Ovary (tissue), 9 donors: Measurements from ENCODE around the gene RASD1. TPM values are rescaled to one million over a fixed set of nuclear protein-coding genes. Genes with fewer than 3 reads are reported as not detected.

ENCODE experiments used
- DNase-seq, 5 donors: peaks; one replicate each; pipeline ENCODE4 v3.0.0-alpha.2; 2019 to 2020
- H3K27ac ChIP-seq, 2 donors: fragments of 200-600 bp; one replicate each; pipeline versions ENCODE4 v1.5.1 to v1.8.0; 2019 to 2022
- H3K27me3 ChIP-seq: fragments of 200-600 bp; one replicate; pipeline ENCODE4 v1.8.0; 2022
- H3K36me3 ChIP-seq: fragments of 200-600 bp; sonication (generic); one replicate; pipeline ENCODE4 v1.5.1; 2019
- H3K4me1 ChIP-seq: one replicate; pipeline ENCODE4 v1.8.1; 2013; ENCODE audit warnings: mild to moderate bottlenecking, moderate library complexity; ENCODE audit not compliant: insufficient read depth
- H3K4me3 ChIP-seq: fragments of 200-600 bp; sonication (generic); one replicate; pipeline ENCODE4 v1.5.1; 2017
- H3K9me3 ChIP-seq, 2 donors: fragments of 200-600 bp in 1 of 2; sonication (generic) in 1 of 2; one replicate each; pipeline versions ENCODE4 v1.5.1 to v1.8.1; 2013 to 2019; ENCODE audit warnings: mild to moderate bottlenecking in 1 of 2, moderate library complexity in 1 of 2
- CTCF ChIP-seq, 3 donors: fragments of 450-650 bp in 2 of 3; fragments of 200-600 bp in 1 of 3; IDR thresholded peaks; one replicate each; pipeline versions ENCODE4 v1.5.1 to v1.8.0; 2016 to 2022; ENCODE audit warnings: antibody characterized with exemption in 3 of 3, mild to moderate bottlenecking in 1 of 3
- EP300 ChIP-seq: sonication (generic); formaldehyde crosslinking; IDR thresholded peaks from one replicate; pipeline ENCODE4 v1.6.1; 2017; ENCODE audit warnings: antibody characterized with exemption
- POLR2A ChIP-seq: fragments of 450-650 bp; IDR thresholded peaks from one replicate; pipeline ENCODE4 v1.6.1; 2017; ENCODE audit warnings: antibody characterized with exemption, mild to moderate bottlenecking, moderate library complexity
- WGBS, 3 donors: extraction: QIAGEN DNeasy Blood & Tissue Kit in 1 of 3; methylation state at CpG; one replicate each; pipeline versions ENCODE4 v1.1.5 to v1.1.7; 2013 to 2017; 5-methylcytosine and 5-hydroxymethylcytosine counted together
- intact Hi-C, 4 donors: fragments of 100-400 bp; cut with DNase I; formaldehyde crosslinking; loops; one replicate each; pipeline versions ENCODE4 v1.11.0 to v1.15.1; 2022 to 2023
- polyA plus RNA-seq, 2 donors: library from polyadenylated mRNA; stranded (reverse); fragments of 200-250 nt in 1 of 2; fragments of 350-450 nt in 1 of 2; fragmentation: Illumina TruSeq in 1 of 2; extraction: RNeasy Lipid Tissue Mini Kit (QIAGEN cat#74804) in 1 of 2; gene quantifications; one replicate each; pipeline ENCODE4 v1.2.3, GENCODE V29; 2013 to 2014
- total RNA-seq, 7 donors: library from RNA; depleted of rRNA in 2 of 7; stranded (reverse); fragments of >200 nt in 2 of 7; fragmentation: NEBNext Ultra II Directional in 3 of 7; extraction: Animal tissue kit (Norgen Biotek cat#: 25700) in 3 of 7; gene quantifications; one replicate each; pipeline versions ENCODE4 v1.1.0 to v1.2.4, GENCODE V29; 2016 to 2023
- donor health status: DM: no; HTN: no; CAD: no; lungs with moderate emphysema.
- donor health status: DM: no; HTN: no; CAD: no.
- donor health status: Bipolar disorder and iron deficiency.
- donor health status: DM: yes; HTN: yes; CAD: no.
- donor health status: DM: no; HTN: no; CAD: no.
- donor health status: DM: yes; HTN: yes; CAD: no.

Gene RASD1
- total and polyA plus RNA-seq, 9 donors: 1.9 to 55.9 (median 27.3) TPM

GRCh38 chr17:17506181-17506741 lies 10.1 kb upstream of the RASD1 start:
- 87 to 94% (median 90%) methylated on average over 21 to 22 of the region's 22 CpGs for WGBS, 3 donors
- peak in 1 of 5 donors; percentile 35 for DNase-seq
- H3K27ac ChIP-seq: no peak overlapping the region

GRCh38 chr17:17505610-17506171 lies 9.5 kb upstream of the RASD1 start:
- DNase-seq: no peak
- H3K27ac ChIP-seq: no peak overlapping the region
- H3K27me3 ChIP-seq: no peaks in the 10 kb centered on the region
- no peaks in the 10 kb centered on the region for H3K9me3 ChIP-seq
- no peak for TF ChIP-seq EP300
- no peak for TF ChIP-seq POLR2A
- TF ChIP-seq CTCF (IDR thresholded peaks at IDR 0.05): no peak
- intact Hi-C loops: loop anchor here in 1 of 4 donors (10.0 kb wide), 1 partner anchor 109 kb away; no protein-coding TSS in a partner anchor
- no peaks in the 10 kb centered on the region for H3K36me3 ChIP-seq
- WGBS, 3 donors: 89 to 93% (median 90%) methylated on average over 20 to 22 of the region's 22 CpGs
- H3K4me1 ChIP-seq: no peaks in the 10 kb centered on the region
- no peak overlapping the region for H3K4me3 ChIP-seq

More at GRCh38 chr17:17506181-17506741, 10.1 kb upstream of the RASD1 start:
- no peak for TF ChIP-seq POLR2A
- no peak for TF ChIP-seq EP300
- no peak for TF ChIP-seq CTCF (IDR thresholded peaks at IDR 0.05)
- Histone ChIP-seq H3K27me3 (no peaks in the 10 kb centered on the region), H3K4me1 (no peaks in the 10 kb centered on the region), H3K9me3 (no peaks in the 10 kb centered on the region), H3K36me3 (no peaks in the 10 kb centered on the region), H3K4me3 (no peak overlapping the region)
- intact Hi-C loops: loop anchor here in 1 of 4 donors (10.0 kb wide), 1 partner anchor 109 kb away; no protein-coding TSS in a partner anchor

GRCh38 chr17:17505151-17505550 lies 9.0 kb upstream of the RASD1 start:
- intact Hi-C loops: loop anchor here in 1 of 4 donors (10.0 kb wide), 1 partner anchor 110 kb away; no protein-coding TSS in a partner anchor
- Histone ChIP-seq H3K4me3 (no peak overlapping the region), H3K36me3 (no peaks in the 10 kb centered on the region), H3K27me3 (no peaks in the 10 kb centered on the region), H3K4me1 (no peaks in the 10 kb centered on the region), H3K9me3 (no peaks in the 10 kb centered on the region), H3K27ac (no peak overlapping the region)
- 93 to 95% (median 94%) methylated on average over 5 of the region's 5 CpGs for WGBS, 3 donors
- DNase-seq: peak in 1 of 5 donors; percentile 19
- TF ChIP-seq POLR2A (no peak), EP300 (no peak), CTCF (IDR thresholded peaks at IDR 0.05) (no peak)

- 73 to 79% (median 79%) methylated on average over 20 of the region's 20 CpGs for WGBS, 3 donors
- no peak for TF ChIP-seq EP300
- TF ChIP-seq POLR2A: no peak
- TF ChIP-seq CTCF (IDR thresholded peaks at IDR 0.05): no peak
- Histone ChIP-seq H3K9me3 (no peaks in the 10 kb centered on the region), H3K27ac (no peak overlapping the region), H3K27me3 (no peaks in the 10 kb centered on the region), H3K4me3 (no peak overlapping the region), H3K4me1 (no peaks in the 10 kb centered on the region), H3K36me3 (no peaks in the 10 kb centered on the region)
- DNase-seq: peak in 1 of 5 donors; percentile 25
- intact Hi-C loops: loop anchor here in 1 of 4 donors (10.0 kb wide), 1 partner anchor 110 kb away; no protein-coding TSS in a partner anchor
These were observed 8.3 kb upstream of the RASD1 start for GRCh38 chr17:17504341-17505140.
